GM06990 (cell line): ENCODE data around the gene STK32B.

ENCODE experiments used
- DNase-seq: peaks from one replicate; pipeline ENCODE4 v3.0.0-alpha.2; 2011; ENCODE audit not compliant: insufficient read length; ENCODE audit errors: extremely low read depth
- H3K27me3 ChIP-seq: replicated peaks from 2 replicates; pipeline ENCODE4 v1.6.0; 2011; ENCODE audit warnings: low read length; ENCODE audit not compliant: control insufficient read depth, insufficient read depth
- H3K36me3 ChIP-seq: 2 replicates; pipeline ENCODE4 v1.5.1; 2011; ENCODE audit warnings: low read length; ENCODE audit not compliant: control insufficient read depth, insufficient read depth
- H3K4me3 ChIP-seq: replicated peaks from 2 replicates; pipeline ENCODE4 v1.5.1; 2011; ENCODE audit warnings: low read depth, mild to moderate bottlenecking, control low read depth, low read length
- TF ChIP-seq, protein P1 (sequence below): IDR thresholded peaks from 2 replicates; pipeline ENCODE4 v1.5.1; 2011; ENCODE audit warnings: low read length, control low read depth, mild to moderate bottlenecking, inconsistent platforms; ENCODE audit not compliant: insufficient read depth, poor library complexity, severe bottlenecking

The STK32B gene

DNA sequence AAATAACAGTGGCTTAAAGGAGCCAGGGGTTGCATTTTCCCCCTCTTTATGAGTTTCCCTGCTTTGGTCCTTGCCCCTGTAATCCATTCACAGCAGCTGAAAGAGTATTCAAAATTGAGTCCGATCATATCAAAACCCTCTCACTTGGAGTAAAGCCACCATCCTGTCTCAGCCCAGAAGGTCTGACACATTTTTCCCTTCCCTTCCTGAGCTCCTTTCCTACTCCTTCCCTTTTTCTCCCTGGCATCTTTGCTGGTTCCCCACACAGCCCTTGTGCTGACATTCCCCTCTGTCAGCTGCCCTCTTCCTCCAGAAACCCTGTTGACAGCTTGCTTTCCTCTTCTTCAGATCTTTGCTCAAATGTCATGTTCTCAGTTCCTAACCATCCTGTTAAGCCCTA lies 361.5 kb downstream of the STK32B start:
- DNase-seq = no peak
- H3K27me3 ChIP-seq = no peaks in the 10 kb centered on the region

DNA sequence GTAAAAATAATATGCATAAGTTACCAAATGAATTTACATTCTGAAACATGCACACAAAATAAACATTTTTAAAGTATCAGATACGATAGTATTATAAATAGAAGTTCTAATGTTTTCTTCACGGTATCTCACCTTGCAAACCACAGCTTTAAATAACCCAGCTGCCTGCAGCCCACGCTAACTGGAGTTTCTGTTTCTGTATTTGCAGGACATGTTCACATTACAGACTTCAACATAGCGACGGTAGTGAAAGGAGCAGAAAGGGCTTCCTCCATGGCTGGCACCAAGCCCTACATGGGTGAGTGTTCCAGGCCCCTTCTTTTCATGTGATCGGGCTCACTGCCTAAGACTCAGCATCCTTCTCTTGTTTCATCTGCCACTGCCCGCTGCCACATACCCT lies 365.4 kb downstream of the STK32B start:
- no peaks in the 10 kb centered on the region for H3K36me3 ChIP-seq
- no peak overlapping the region for H3K4me3 ChIP-seq
- H3K27me3 ChIP-seq = 0 out of 2 replicates have a peak, but pooled peaks cover 2% of the 10 kb centered on the region
- peak; percentile 49 for DNase-seq
- TF ChIP-seq, protein P1, sequence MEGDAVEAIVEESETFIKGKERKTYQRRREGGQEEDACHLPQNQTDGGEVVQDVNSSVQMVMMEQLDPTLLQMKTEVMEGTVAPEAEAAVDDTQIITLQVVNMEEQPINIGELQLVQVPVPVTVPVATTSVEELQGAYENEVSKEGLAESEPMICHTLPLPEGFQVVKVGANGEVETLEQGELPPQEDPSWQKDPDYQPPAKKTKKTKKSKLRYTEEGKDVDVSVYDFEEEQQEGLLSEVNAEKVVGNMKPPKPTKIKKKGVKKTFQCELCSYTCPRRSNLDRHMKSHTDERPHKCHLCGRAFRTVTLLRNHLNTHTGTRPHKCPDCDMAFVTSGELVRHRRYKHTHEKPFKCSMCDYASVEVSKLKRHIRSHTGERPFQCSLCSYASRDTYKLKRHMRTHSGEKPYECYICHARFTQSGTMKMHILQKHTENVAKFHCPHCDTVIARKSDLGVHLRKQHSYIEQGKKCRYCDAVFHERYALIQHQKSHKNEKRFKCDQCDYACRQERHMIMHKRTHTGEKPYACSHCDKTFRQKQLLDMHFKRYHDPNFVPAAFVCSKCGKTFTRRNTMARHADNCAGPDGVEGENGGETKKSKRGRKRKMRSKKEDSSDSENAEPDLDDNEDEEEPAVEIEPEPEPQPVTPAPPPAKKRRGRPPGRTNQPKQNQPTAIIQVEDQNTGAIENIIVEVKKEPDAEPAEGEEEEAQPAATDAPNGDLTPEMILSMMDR = no peak

More for the DNA sequence above, 361.5 kb downstream of the STK32B start:
- TF ChIP-seq, protein P1 = no peak
- H3K4me3 ChIP-seq = no peak overlapping the region
- H3K36me3 ChIP-seq = no peaks in the 10 kb centered on the region

DNA sequence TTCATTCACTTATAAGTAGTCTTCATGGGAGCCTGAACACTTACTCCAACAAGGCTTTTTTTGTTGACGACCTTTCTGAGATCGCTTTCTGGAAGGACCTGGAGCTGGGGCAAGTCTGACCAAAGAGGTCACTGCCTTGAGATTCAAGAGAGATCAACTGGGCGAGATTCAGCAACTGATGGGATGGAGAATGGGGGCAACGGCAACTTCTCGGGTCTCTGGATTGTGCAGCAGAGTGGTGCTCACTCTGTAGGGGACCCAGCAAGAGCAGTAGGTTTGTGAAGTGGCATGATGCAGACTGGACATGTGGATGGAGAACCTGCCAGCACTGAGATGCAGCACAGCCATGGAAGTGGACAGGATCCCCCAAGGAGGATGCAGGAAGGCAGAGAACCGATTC lies 369.0 kb downstream of the STK32B start:
- TF ChIP-seq, protein P1 = no peak
- H3K4me3 ChIP-seq = no peak overlapping the region
- 0 out of 2 replicates have a peak, but pooled peaks cover 2% of the 10 kb centered on the region for H3K27me3 ChIP-seq
- DNase-seq = no peak
- H3K36me3 ChIP-seq = no peaks in the 10 kb centered on the region

DNA sequence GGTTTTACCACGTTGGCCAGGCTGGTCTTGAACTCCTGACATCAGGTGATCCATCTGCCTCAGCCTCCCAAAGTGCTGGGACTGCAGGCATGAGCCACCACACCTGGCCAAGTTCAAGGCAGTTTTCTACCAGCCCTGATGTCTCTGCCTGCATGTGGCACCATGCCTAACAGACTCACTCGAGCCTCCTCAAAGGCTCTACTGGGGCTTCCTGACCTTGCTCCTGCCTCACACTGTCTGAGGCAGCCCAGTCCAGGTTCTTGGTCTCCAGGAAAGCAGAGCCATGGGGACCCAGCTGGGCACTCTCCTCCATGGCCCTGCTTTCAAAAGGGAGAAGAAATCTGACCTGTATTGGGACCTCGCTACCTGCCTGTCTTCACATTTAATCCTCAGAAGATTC lies 370.1 kb downstream of the STK32B start:
- Histone ChIP-seq H3K36me3 (no peaks in the 10 kb centered on the region), H3K4me3 (no peak overlapping the region), H3K27me3 (0 out of 2 replicates have a peak, but pooled peaks cover 2% of the 10 kb centered on the region)
- no peak for DNase-seq
- TF ChIP-seq, protein P1 = no peak

DNA sequence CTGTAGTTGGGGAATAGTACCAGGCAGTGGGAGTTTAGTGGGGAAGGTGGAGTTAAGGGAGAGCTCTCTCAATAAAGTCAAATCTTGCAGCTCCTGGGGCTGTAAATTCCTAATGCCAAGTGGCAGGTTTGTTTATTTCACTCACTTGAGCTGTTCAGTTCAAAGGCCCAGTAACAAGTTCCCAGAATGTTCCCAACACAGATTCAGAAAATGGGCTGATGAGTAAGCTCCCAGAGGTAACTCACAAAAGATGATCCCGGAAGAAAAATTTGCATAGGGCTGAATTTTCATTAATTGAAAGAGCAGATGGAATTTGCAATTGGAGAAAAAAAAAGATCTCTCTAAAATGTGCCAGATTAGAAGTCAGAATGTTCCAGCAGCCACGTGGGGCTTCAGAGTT lies 370.9 kb downstream of the STK32B start:
- TF ChIP-seq, protein P1 = no peak
- DNase-seq = no peak
- 0 out of 2 replicates have a peak, but pooled peaks cover 2% of the 10 kb centered on the region for H3K27me3 ChIP-seq
- no peak overlapping the region for H3K4me3 ChIP-seq
- H3K36me3 ChIP-seq = no peaks in the 10 kb centered on the region

DNA sequence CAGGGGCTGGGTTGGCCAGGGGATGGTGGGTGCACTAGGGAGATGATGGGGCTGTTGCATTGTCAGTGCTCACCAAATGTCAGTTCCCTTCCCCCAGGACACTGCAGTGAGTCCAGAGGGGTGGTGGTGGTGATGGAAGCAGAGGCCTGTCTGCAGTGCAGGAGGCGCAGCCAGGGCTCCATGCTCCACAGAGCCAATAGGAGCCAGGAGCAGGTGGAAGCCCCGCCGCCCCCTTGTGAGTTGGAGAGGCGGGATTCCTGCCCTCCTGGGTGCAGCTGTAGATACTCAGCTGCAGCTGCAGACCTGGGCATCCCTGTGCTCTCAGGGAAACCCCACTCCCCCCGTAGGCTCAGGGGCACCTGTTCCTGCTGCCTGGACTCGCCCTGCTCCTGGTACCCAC lies 372.4 kb downstream of the STK32B start:
- TF ChIP-seq, protein P1 = no peak
- DNase-seq = no peak
- Histone ChIP-seq H3K36me3 (no peaks in the 10 kb centered on the region), H3K27me3 (0 out of 2 replicates have a peak, but pooled peaks cover 2% of the 10 kb centered on the region), H3K4me3 (no peak overlapping the region)
